CD4-positive, alpha-beta T cell treated with Interleukin-17A for 4 hours (primary cell): Measurements from ENCODE around the gene APOM.

Source experiments
- DNase-seq: peaks from one replicate; pipeline ENCODE4 v3.0.0-alpha.2; 2020; ENCODE audit warnings: mixed read lengths

Gene APOM

GRCh38 chr6:31655349-31656237 is at the start of gene APOM:
Gene APOM (plus strand): TSS chr6:31655894. CDS start chr6:31655967, 73 bp downstream.
- DNase-seq, result no peak

GRCh38 chr6:31607317-31607716 is 48.4 kb upstream of the APOM start:
- no peak for DNase-seq

- no peak for DNase-seq
Measured at GRCh38 chr6:31609519-31610406, 45.9 kb upstream of the APOM start.

GRCh38 chr6:31610968-31611367 is 44.7 kb upstream of the APOM start:
- no peak for DNase-seq

GRCh38 chr6:31614075-31614619 is 41.5 kb upstream of the APOM start:
- no peak for DNase-seq

- no peak for DNase-seq
Measured at GRCh38 chr6:31614684-31615578, 40.8 kb upstream of the APOM start, which contains the start of gene AIF1. Gene AIF1 (plus strand): TSS chr6:31615234. CDS start chr6:31615330, 96 bp downstream.

GRCh38 chr6:31615748-31616147 is 39.9 kb upstream of the APOM start:
- DNase-seq, result peak; percentile 66

- no peak for DNase-seq
Measured at GRCh38 chr6:31617010-31617409, 38.7 kb upstream of the APOM start.

- DNase-seq, result peak; percentile 98
Measured at GRCh38 chr6:31619805-31620585, 35.7 kb upstream of the APOM start.

- DNase-seq, result peak; percentile 83
Measured at GRCh38 chr6:31620586-31621319, 34.9 kb upstream of the APOM start, which contains the start of gene PRRC2A. Gene PRRC2A (plus strand): TSS chr6:31620715. CDS start chr6:31622790, 2,075 bp downstream.

- no peak for DNase-seq
Measured at GRCh38 chr6:31621320-31621939, 34.3 kb upstream of the APOM start.

GRCh38 chr6:31621991-31622390 is 33.7 kb upstream of the APOM start:
- no peak for DNase-seq

- DNase-seq, result no peak
Measured at GRCh38 chr6:31622684-31623091, 33.0 kb upstream of the APOM start.

- DNase-seq, result no peak
Measured at GRCh38 chr6:31624070-31624469, 31.6 kb upstream of the APOM start.

- no peak for DNase-seq
Measured at GRCh38 chr6:31626952-31627351, 28.7 kb upstream of the APOM start.

GRCh38 chr6:31627690-31628287 is 27.9 kb upstream of the APOM start:
- no peak for DNase-seq

GRCh38 chr6:31629014-31629413 is 26.7 kb upstream of the APOM start:
- no peak for DNase-seq

GRCh38 chr6:31630177-31630934 is 25.3 kb upstream of the APOM start:
- DNase-seq, result no peak

GRCh38 chr6:31631209-31631608 is 24.5 kb upstream of the APOM start:
- no peak for DNase-seq
